SK-N-SH (cell line): ENCODE results near the gene VSIG10L. TPM values are rescaled to one million over a fixed set of nuclear protein-coding genes. Genes with fewer than 3 reads are reported as not detected.

ENCODE experiments used
- CTCF ChIA-PET: fragments of 300-600, 350-600 bp; formaldehyde crosslinking; extraction: SDS; loops from one replicate; lab custom pipeline; 2021; lab: Yijun Ruan, JAX
- POLR2A ChIA-PET: fragments of 350-600 bp; sonication (Branson Sonifier 250); formaldehyde crosslinking; extraction: SDS; loops from one replicate; lab custom pipeline; 2020; ENCODE audit warnings: antibody characterized with exemption, inconsistent platforms; lab: Yijun Ruan, JAX
- DNase-seq: peaks from one replicate; pipeline ENCODE4 v3.0.0; 2012
- H2AFZ ChIP-seq: fragments of 200-600 bp; sonication (generic); 2 replicates; pipeline ENCODE4 v1.8.1; 2016; ENCODE audit warnings: antibody characterized with exemption, mild to moderate bottlenecking, low read depth
- H3F3A ChIP-seq: fragments of 200-600 bp; sonication (generic); replicated peaks from 2 replicates; pipeline ENCODE3; 2016; ENCODE audit warnings: antibody characterized with exemption, mild to moderate bottlenecking; ENCODE audit not compliant: insufficient read depth
- H3K27ac ChIP-seq, 2 experiments: fragments of 200-500 bp in 1 of 2; fragments of 200-600 bp in 1 of 2; sonication (Bioruptor generic) in 1 of 2; sonication (generic), shearing (Covaris generic) in 1 of 2; 2 replicates each; pipeline versions ENCODE4 v1.5.1 to v1.6.1; 2014 to 2016; ENCODE audit warnings: low read depth in 2 of 2, inconsistent platforms in 1 of 2, low read length in 1 of 2, mild to moderate bottlenecking in 1 of 2, mixed read lengths in 1 of 2
- H3K27me3 ChIP-seq: fragments of 200-600 bp; sonication (generic), shearing (Covaris generic); 2 replicates; pipeline ENCODE4 v1.6.1; 2016; ENCODE audit warnings: mixed run types; ENCODE audit not compliant: insufficient read depth
- H3K36me3 ChIP-seq, 2 experiments: fragments of 200-500 bp in 1 of 2; fragments of 200-600 bp in 1 of 2; sonication (Bioruptor generic) in 1 of 2; sonication (generic) in 1 of 2; replicated peaks in 1 of 2; 2 replicates each; pipeline versions ENCODE3 to v1.5.1; 2014 to 2016; ENCODE audit warnings: low read length in 1 of 2, mild to moderate bottlenecking in 1 of 2; ENCODE audit not compliant: insufficient read depth in 2 of 2, control insufficient read depth in 1 of 2
- H3K4me1 ChIP-seq, 2 experiments: fragments of 200-500 bp in 1 of 2; fragments of 200-600 bp in 1 of 2; sonication (Bioruptor generic) in 1 of 2; sonication (generic), shearing (Covaris generic) in 1 of 2; 2 replicates each; pipeline versions ENCODE4 v1.5.1 to v1.6.1; 2014 to 2016; ENCODE audit warnings: low read depth in 1 of 2, low read length in 1 of 2, mixed run types in 1 of 2; ENCODE audit not compliant: insufficient read depth in 2 of 2, control insufficient read depth in 1 of 2
- H3K4me2 ChIP-seq: fragments of 200-600 bp; sonication (generic), shearing (Covaris generic); 2 replicates; pipeline ENCODE4 v1.6.1; 2017; ENCODE audit warnings: mixed run types
- H3K4me3 ChIP-seq, 2 experiments: fragments of 200-500 bp in 1 of 2; fragments of 200-600 bp in 1 of 2; sonication (Bioruptor generic) in 1 of 2; sonication (generic), shearing (Covaris generic) in 1 of 2; 2 replicates each; pipeline versions ENCODE4 v1.5.1 to v1.8.1; 2014 to 2016; ENCODE audit warnings: low read depth in 2 of 2, inconsistent platforms in 1 of 2, low read length in 1 of 2, mild to moderate bottlenecking in 1 of 2, mixed read lengths in 1 of 2, moderate library complexity in 1 of 2
- H3K79me2 ChIP-seq: fragments of 200-600 bp; sonication (generic); 2 replicates; pipeline ENCODE4 v1.8.1; 2017; ENCODE audit warnings: mild to moderate bottlenecking; ENCODE audit not compliant: insufficient read depth
- H3K9ac ChIP-seq: fragments of 200-600 bp; sonication (generic); 2 replicates; pipeline ENCODE4 v1.6.1; 2017; ENCODE audit warnings: mixed run types
- H3K9me2 ChIP-seq: fragments of 200-600 bp; sonication (generic); 2 replicates; pipeline ENCODE4 v1.6.1; 2017; ENCODE audit warnings: mixed run types
- H3K9me3 ChIP-seq: fragments of 200-600 bp; sonication (generic); 2 replicates; pipeline ENCODE4 v1.6.1; 2017; ENCODE audit warnings: mixed run types, mild to moderate bottlenecking, moderate library complexity
- H4K20me1 ChIP-seq: fragments of 200-600 bp; sonication (generic); 2 replicates; pipeline ENCODE4 v1.6.1; 2017; ENCODE audit warnings: mild to moderate bottlenecking, mixed run types; ENCODE audit not compliant: insufficient read depth
- CHD2 ChIP-seq: fragments of 150-350 bp; IDR thresholded peaks from 2 replicates; pipeline ENCODE4 v1.6.1; 2018; ENCODE audit warnings: low read length; ENCODE audit not compliant: partially characterized antibody
- ELF1 ChIP-seq: IDR thresholded peaks from 2 replicates; pipeline ENCODE4 v1.4.0; 2012
- EP300 ChIP-seq, 2 experiments: IDR thresholded peaks; 2 replicates each; pipeline versions ENCODE4 v1.4.0 to v1.6.1; 2012; ENCODE audit warnings: borderline replicate concordance in 1 of 2, low read depth in 1 of 2, low read length in 1 of 2
- EZH2phosphoT487 ChIP-seq: fragments of 200-600 bp; sonication (generic); IDR thresholded peaks from 2 replicates; pipeline ENCODE4 v1.6.1; 2017; ENCODE audit warnings: low read depth, mixed run types, mild to moderate bottlenecking, antibody characterized with exemption, moderate library complexity, borderline replicate concordance
- GATA2 ChIP-seq: sonication (generic); formaldehyde crosslinking; IDR thresholded peaks from 2 replicates; pipeline ENCODE4 v1.5.0; 2020; ENCODE audit warnings: mild to moderate bottlenecking, missing genetic modification reagents
- NFIC ChIP-seq: IDR thresholded peaks from 2 replicates; pipeline ENCODE4 v1.4.0; 2012; ENCODE audit warnings: borderline replicate concordance
- RAD21 ChIP-seq: IDR thresholded peaks from 2 replicates; pipeline ENCODE4 v1.6.1; 2012; ENCODE audit warnings: mild to moderate bottlenecking, low read length
- RFX5 ChIP-seq: IDR thresholded peaks from 2 replicates; pipeline ENCODE4 v1.6.1; 2012; ENCODE audit warnings: mild to moderate bottlenecking, improper control_type of control experiment, low read length
- SIN3A ChIP-seq: IDR thresholded peaks from 2 replicates; pipeline ENCODE4 v1.6.1; 2012; ENCODE audit warnings: low read depth, mild to moderate bottlenecking, low read length, moderate library complexity, borderline replicate concordance
- WGBS: methylation state at CpG from one replicate; pipeline ENCODE4 v1.1.6; 2017; ENCODE audit warnings: low lambda C conversion rate; 5-methylcytosine and 5-hydroxymethylcytosine counted together
- polyA plus RNA-seq, 3 experiments: library from polyadenylated mRNA; depleted of rRNA; stranded (reverse); fragments of >200 nt; gene quantifications; 2 replicates each; pipeline ENCODE4 v1.2.3, GENCODE V29; 2012
- TF ChIP-seq, protein P1 (sequence below): fragments of 150-350 bp; IDR thresholded peaks from 2 replicates; pipeline ENCODE4 v1.6.1; 2016; ENCODE audit warnings: mild to moderate bottlenecking, low read depth, low read length
- TF ChIP-seq, protein P2 (sequence below): IDR thresholded peaks from 2 replicates; pipeline ENCODE4 v1.4.0; 2012; ENCODE audit warnings: low read depth, borderline replicate concordance
- TF ChIP-seq, protein P3 (sequence below): IDR thresholded peaks from 2 replicates; pipeline ENCODE4 v1.6.1; 2012; ENCODE audit warnings: mild to moderate bottlenecking, low read depth, low read length, moderate library complexity

Gene VSIG10L
- polyA plus RNA-seq, 1 of the 3 experiments (the other 2 are of a cell fraction): 2.7 TPM

DNA sequence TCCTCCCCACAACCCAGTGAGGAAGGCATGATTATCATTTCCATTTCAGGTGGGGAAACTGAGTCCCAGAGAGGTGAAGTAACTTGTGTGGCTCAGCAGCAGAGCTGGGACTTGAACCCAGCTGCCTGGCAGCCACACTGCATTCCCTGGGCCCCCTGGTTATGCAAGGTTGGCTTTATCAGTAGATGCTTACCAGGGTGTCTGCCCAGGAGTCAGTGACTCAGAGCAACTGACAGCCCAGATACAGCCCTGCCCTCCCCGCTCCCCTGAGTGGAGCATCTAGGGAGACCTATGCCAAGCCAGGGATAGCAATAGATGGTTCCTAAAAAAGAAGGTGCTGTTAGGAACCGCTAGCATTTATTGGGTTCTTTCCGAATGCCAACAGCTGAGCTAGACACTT, 24.6 kb downstream of the VSIG10L start:
- Histone ChIP-seq H3K9me2 (no peaks in the 10 kb centered on the region), H4K20me1 (no peaks in the 10 kb centered on the region), H3K79me2 (no peaks in the 10 kb centered on the region), H3K36me3 (no peaks in the 10 kb centered on the region), H3K4me3 (no peak overlapping the region), H3K4me1 (peaks cover 0 to 23% of the 10 kb centered on the region in 2 experiments; a peak in 1 of 4 replicates), H3K27ac (no peak overlapping the region), H3F3A (no peaks in the 10 kb centered on the region), H3K27me3 (no peaks in the 10 kb centered on the region), H3K4me2 (no peak overlapping the region), H3K9me3 (no peaks in the 10 kb centered on the region), H3K9ac (no peak overlapping the region), H2AFZ (no peak overlapping the region)
- ChIA-PET CTCF (interaction anchor here (0.6 to 1.1 kb wide), 2 partner anchors 104 to 121 kb away, joined by 3 read pairs; no protein-coding TSS in a partner anchor), POLR2A (interaction anchor here (0.6 kb wide), 1 partner anchor 263 kb away, joined by 4 read pairs; no protein-coding TSS in a partner anchor)
- WGBS: 46% methylated on average over 3 of the region's 3 CpGs
- TF ChIP-seq, protein P1, sequence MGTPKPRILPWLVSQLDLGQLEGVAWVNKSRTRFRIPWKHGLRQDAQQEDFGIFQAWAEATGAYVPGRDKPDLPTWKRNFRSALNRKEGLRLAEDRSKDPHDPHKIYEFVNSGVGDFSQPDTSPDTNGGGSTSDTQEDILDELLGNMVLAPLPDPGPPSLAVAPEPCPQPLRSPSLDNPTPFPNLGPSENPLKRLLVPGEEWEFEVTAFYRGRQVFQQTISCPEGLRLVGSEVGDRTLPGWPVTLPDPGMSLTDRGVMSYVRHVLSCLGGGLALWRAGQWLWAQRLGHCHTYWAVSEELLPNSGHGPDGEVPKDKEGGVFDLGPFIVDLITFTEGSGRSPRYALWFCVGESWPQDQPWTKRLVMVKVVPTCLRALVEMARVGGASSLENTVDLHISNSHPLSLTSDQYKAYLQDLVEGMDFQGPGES: no peak
- TF ChIP-seq RFX5 (no peak), NFIC (no peak), GATA2 (CRISPR knock-in tag) (no peak), ELF1 (no peak), RAD21 (no peak), CHD2 (no peak), EZH2phosphoT487 (no peak), EP300 (IDR thresholded peaks at IDR 0.05; ENCODE audit: borderline replicate concordance in 1 of 2, low read depth in 1 of 2, low read length in 1 of 2) (no peak), SIN3A (no peak)
- TF ChIP-seq, protein P2, sequence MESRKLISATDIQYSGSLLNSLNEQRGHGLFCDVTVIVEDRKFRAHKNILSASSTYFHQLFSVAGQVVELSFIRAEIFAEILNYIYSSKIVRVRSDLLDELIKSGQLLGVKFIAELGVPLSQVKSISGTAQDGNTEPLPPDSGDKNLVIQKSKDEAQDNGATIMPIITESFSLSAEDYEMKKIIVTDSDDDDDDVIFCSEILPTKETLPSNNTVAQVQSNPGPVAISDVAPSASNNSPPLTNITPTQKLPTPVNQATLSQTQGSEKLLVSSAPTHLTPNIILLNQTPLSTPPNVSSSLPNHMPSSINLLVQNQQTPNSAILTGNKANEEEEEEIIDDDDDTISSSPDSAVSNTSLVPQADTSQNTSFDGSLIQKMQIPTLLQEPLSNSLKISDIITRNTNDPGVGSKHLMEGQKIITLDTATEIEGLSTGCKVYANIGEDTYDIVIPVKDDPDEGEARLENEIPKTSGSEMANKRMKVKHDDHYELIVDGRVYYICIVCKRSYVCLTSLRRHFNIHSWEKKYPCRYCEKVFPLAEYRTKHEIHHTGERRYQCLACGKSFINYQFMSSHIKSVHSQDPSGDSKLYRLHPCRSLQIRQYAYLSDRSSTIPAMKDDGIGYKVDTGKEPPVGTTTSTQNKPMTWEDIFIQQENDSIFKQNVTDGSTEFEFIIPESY: no peak
- TF ChIP-seq, protein P3, sequence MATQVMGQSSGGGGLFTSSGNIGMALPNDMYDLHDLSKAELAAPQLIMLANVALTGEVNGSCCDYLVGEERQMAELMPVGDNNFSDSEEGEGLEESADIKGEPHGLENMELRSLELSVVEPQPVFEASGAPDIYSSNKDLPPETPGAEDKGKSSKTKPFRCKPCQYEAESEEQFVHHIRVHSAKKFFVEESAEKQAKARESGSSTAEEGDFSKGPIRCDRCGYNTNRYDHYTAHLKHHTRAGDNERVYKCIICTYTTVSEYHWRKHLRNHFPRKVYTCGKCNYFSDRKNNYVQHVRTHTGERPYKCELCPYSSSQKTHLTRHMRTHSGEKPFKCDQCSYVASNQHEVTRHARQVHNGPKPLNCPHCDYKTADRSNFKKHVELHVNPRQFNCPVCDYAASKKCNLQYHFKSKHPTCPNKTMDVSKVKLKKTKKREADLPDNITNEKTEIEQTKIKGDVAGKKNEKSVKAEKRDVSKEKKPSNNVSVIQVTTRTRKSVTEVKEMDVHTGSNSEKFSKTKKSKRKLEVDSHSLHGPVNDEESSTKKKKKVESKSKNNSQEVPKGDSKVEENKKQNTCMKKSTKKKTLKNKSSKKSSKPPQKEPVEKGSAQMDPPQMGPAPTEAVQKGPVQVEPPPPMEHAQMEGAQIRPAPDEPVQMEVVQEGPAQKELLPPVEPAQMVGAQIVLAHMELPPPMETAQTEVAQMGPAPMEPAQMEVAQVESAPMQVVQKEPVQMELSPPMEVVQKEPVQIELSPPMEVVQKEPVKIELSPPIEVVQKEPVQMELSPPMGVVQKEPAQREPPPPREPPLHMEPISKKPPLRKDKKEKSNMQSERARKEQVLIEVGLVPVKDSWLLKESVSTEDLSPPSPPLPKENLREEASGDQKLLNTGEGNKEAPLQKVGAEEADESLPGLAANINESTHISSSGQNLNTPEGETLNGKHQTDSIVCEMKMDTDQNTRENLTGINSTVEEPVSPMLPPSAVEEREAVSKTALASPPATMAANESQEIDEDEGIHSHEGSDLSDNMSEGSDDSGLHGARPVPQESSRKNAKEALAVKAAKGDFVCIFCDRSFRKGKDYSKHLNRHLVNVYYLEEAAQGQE: no peak
- DNase-seq: no peak
